ENCODE results near the gene NIFK.
"Not testable (repeated sequence)": the region's sequence is repeated elsewhere in the genome, so short reads cannot be mapped to it uniquely, and the experiment has no call there.

NIFK gene

GRCh38 chr2:121698318-121698930, 38.3 kb downstream of the NIFK start:
- Histone ChIP-seq H2AFZ (ENCODE audit: low read depth, low read length) (no peak overlapping the region), H3K27me3 (ENCODE audit: insufficient read depth, low read length) (no peaks in the 10 kb centered on the region)

GRCh38 chr2:121697108-121697631, 39.5 kb downstream of the NIFK start:
- Histone ChIP-seq H3K4me3 (ENCODE audit: low read length) (no peak overlapping the region), H3K4me1 (ENCODE audit: insufficient read depth, low read length) (no peaks in the 10 kb centered on the region), H3K27me3 (ENCODE audit: insufficient read depth, low read length) (no peaks in the 10 kb centered on the region)

More at GRCh38 chr2:121698318-121698930, 38.3 kb downstream of the NIFK start:
- Histone ChIP-seq H3K9me3 (ENCODE audit: low read length) (no peaks in the 10 kb centered on the region), H3K36me3 (ENCODE audit: insufficient read depth, low read length) (no peaks in the 10 kb centered on the region), H3K4me1 (ENCODE audit: insufficient read depth, low read length) (no peaks in the 10 kb centered on the region), H3K4me3 (ENCODE audit: low read length) (no peak overlapping the region)

GRCh38 chr2:121696410-121696930, 40.2 kb downstream of the NIFK start:
- H2AFZ ChIP-seq (ENCODE audit: low read depth, low read length) = no peak overlapping the region
- H3K27me3 ChIP-seq (ENCODE audit: insufficient read depth, low read length) = no peaks in the 10 kb centered on the region
- H3K36me3 ChIP-seq (ENCODE audit: insufficient read depth, low read length) = no peaks in the 10 kb centered on the region
- no peaks in the 10 kb centered on the region for H3K4me1 ChIP-seq (ENCODE audit: insufficient read depth, low read length)
- no peaks in the 10 kb centered on the region for H3K9me3 ChIP-seq (ENCODE audit: low read length)
- H3K4me3 ChIP-seq (ENCODE audit: low read length) = no peak overlapping the region

More at GRCh38 chr2:121697108-121697631, 39.5 kb downstream of the NIFK start:
- H3K9me3 ChIP-seq (ENCODE audit: low read length) = no peaks in the 10 kb centered on the region
- no peak overlapping the region for H2AFZ ChIP-seq (ENCODE audit: low read depth, low read length)
- H3K36me3 ChIP-seq (ENCODE audit: insufficient read depth, low read length) = no peaks in the 10 kb centered on the region

GRCh38 chr2:121695171-121695451, 41.6 kb downstream of the NIFK start:
- no peak overlapping the region for H3K4me3 ChIP-seq (ENCODE audit: low read length)
- no peaks in the 10 kb centered on the region for H3K27me3 ChIP-seq (ENCODE audit: insufficient read depth, low read length)
- H3K36me3 ChIP-seq (ENCODE audit: insufficient read depth, low read length) = no peaks in the 10 kb centered on the region
- H2AFZ ChIP-seq (ENCODE audit: low read depth, low read length) = no peak overlapping the region
- no peaks in the 10 kb centered on the region for H3K4me1 ChIP-seq (ENCODE audit: insufficient read depth, low read length)
- H3K9me3 ChIP-seq (ENCODE audit: low read length) = no peaks in the 10 kb centered on the region

- no peaks in the 10 kb centered on the region for H3K9me3 ChIP-seq (ENCODE audit: low read length)
Measured at GRCh38 chr2:121694398-121695170, 42.1 kb downstream of the NIFK start.

GRCh38 chr2:121690572-121690971, 46.1 kb downstream of the NIFK start:
- not testable (repeated sequence) for H3K9me3 ChIP-seq (ENCODE audit: low read length); H3K27me3 ChIP-seq (ENCODE audit: insufficient read depth, low read length); H3K36me3 ChIP-seq (ENCODE audit: insufficient read depth, low read length); H3K4me3 ChIP-seq (ENCODE audit: low read length); H3K4me1 ChIP-seq (ENCODE audit: insufficient read depth, low read length); H2AFZ ChIP-seq (ENCODE audit: low read depth, low read length)

More at GRCh38 chr2:121694398-121695170, 42.1 kb downstream of the NIFK start:
- H3K4me1 ChIP-seq (ENCODE audit: insufficient read depth, low read length) = no peaks in the 10 kb centered on the region
- no peak overlapping the region for H2AFZ ChIP-seq (ENCODE audit: low read depth, low read length)
- H3K4me3 ChIP-seq (ENCODE audit: low read length) = no peak overlapping the region
- H3K36me3 ChIP-seq (ENCODE audit: insufficient read depth, low read length) = no peaks in the 10 kb centered on the region
- no peaks in the 10 kb centered on the region for H3K27me3 ChIP-seq (ENCODE audit: insufficient read depth, low read length)

GRCh38 chr2:121690095-121690494, 46.6 kb downstream of the NIFK start:
- Histone ChIP-seq H3K4me1 (ENCODE audit: insufficient read depth, low read length) (no peaks in the 10 kb centered on the region), H3K27me3 (ENCODE audit: insufficient read depth, low read length) (no peaks in the 10 kb centered on the region), H3K4me3 (ENCODE audit: low read length) (no peak overlapping the region), H3K9me3 (ENCODE audit: low read length) (no peaks in the 10 kb centered on the region), H2AFZ (ENCODE audit: low read depth, low read length) (no peak overlapping the region), H3K36me3 (ENCODE audit: insufficient read depth, low read length) (no peaks in the 10 kb centered on the region)

GRCh38 chr2:121689356-121689755, 47.3 kb downstream of the NIFK start:
- no peaks in the 10 kb centered on the region for H3K9me3 ChIP-seq (ENCODE audit: low read length)

GRCh38 chr2:121688820-121689219, 47.9 kb downstream of the NIFK start:
- Histone ChIP-seq H3K36me3 (ENCODE audit: insufficient read depth, low read length) (no peaks in the 10 kb centered on the region), H3K4me3 (ENCODE audit: low read length) (no peak overlapping the region), H3K4me1 (ENCODE audit: insufficient read depth, low read length) (no peaks in the 10 kb centered on the region), H3K27me3 (ENCODE audit: insufficient read depth, low read length) (no peaks in the 10 kb centered on the region), H3K9me3 (ENCODE audit: low read length) (no peaks in the 10 kb centered on the region), H2AFZ (ENCODE audit: low read depth, low read length) (no peak overlapping the region)

More at GRCh38 chr2:121689356-121689755, 47.3 kb downstream of the NIFK start:
- H3K36me3 ChIP-seq (ENCODE audit: insufficient read depth, low read length) = no peaks in the 10 kb centered on the region
- H2AFZ ChIP-seq (ENCODE audit: low read depth, low read length) = no peak overlapping the region
- no peak overlapping the region for H3K4me3 ChIP-seq (ENCODE audit: low read length)
- no peaks in the 10 kb centered on the region for H3K27me3 ChIP-seq (ENCODE audit: insufficient read depth, low read length)
- no peaks in the 10 kb centered on the region for H3K4me1 ChIP-seq (ENCODE audit: insufficient read depth, low read length)

- H3K9me3 ChIP-seq (ENCODE audit: low read length) = peaks cover 7% of the 10 kb centered on the region
- H3K4me3 ChIP-seq (ENCODE audit: low read length) = no peak overlapping the region
- no peaks in the 10 kb centered on the region for H3K36me3 ChIP-seq (ENCODE audit: insufficient read depth, low read length)
- no peak overlapping the region for H2AFZ ChIP-seq (ENCODE audit: low read depth, low read length)
- H3K4me1 ChIP-seq (ENCODE audit: insufficient read depth, low read length) = no peaks in the 10 kb centered on the region
- H3K27me3 ChIP-seq (ENCODE audit: insufficient read depth, low read length) = no peaks in the 10 kb centered on the region
Measured at GRCh38 chr2:121686902-121687301, 49.8 kb downstream of the NIFK start.

GRCh38 chr2:121686218-121686617, 50.5 kb downstream of the NIFK start:
- Histone ChIP-seq H2AFZ (ENCODE audit: low read depth, low read length) (no peak overlapping the region), H3K9me3 (ENCODE audit: low read length) (peaks cover 7% of the 10 kb centered on the region), H3K27me3 (ENCODE audit: insufficient read depth, low read length) (no peaks in the 10 kb centered on the region), H3K4me1 (ENCODE audit: insufficient read depth, low read length) (no peaks in the 10 kb centered on the region), H3K36me3 (ENCODE audit: insufficient read depth, low read length) (no peaks in the 10 kb centered on the region), H3K4me3 (ENCODE audit: low read length) (no peak overlapping the region)

- Histone ChIP-seq H3K36me3 (ENCODE audit: insufficient read depth, low read length) (no peaks in the 10 kb centered on the region), H3K9me3 (ENCODE audit: low read length) (peaks cover 7% of the 10 kb centered on the region), H3K4me1 (ENCODE audit: insufficient read depth, low read length) (no peaks in the 10 kb centered on the region), H3K27me3 (ENCODE audit: insufficient read depth, low read length) (no peaks in the 10 kb centered on the region), H2AFZ (ENCODE audit: low read depth, low read length) (no peak overlapping the region), H3K4me3 (ENCODE audit: low read length) (no peak overlapping the region)
Measured at GRCh38 chr2:121682396-121683298, 54.0 kb downstream of the NIFK start.

- Histone ChIP-seq H3K4me1 (ENCODE audit: insufficient read depth, low read length) (no peaks in the 10 kb centered on the region), H2AFZ (ENCODE audit: low read depth, low read length) (no peak overlapping the region), H3K9me3 (ENCODE audit: low read length) (peaks cover 7% of the 10 kb centered on the region), H3K27me3 (ENCODE audit: insufficient read depth, low read length) (no peaks in the 10 kb centered on the region), H3K36me3 (ENCODE audit: insufficient read depth, low read length) (no peaks in the 10 kb centered on the region), H3K4me3 (ENCODE audit: low read length) (no peak overlapping the region)
Measured at GRCh38 chr2:121677855-121678254, 58.8 kb downstream of the NIFK start.
